GM12878 (cell line): Measurements from ENCODE around the gene DNMT1. TPM values are rescaled to one million over a fixed set of nuclear protein-coding genes. Genes with fewer than 3 reads are reported as not detected.

ENCODE experiments used
- ATF2 ChIP-seq: IDR thresholded peaks from 2 replicates; pipeline ENCODE4 v1.6.1; 2012; ENCODE audit warnings: low read length, inconsistent platforms
- BACH1 ChIP-seq: fragments of 450-650 bp; IDR thresholded peaks from 2 replicates; pipeline ENCODE4 v1.6.1; 2017; ENCODE audit warnings: mild to moderate bottlenecking, borderline replicate concordance
- BCL11A ChIP-seq: IDR thresholded peaks from 2 replicates; pipeline ENCODE4 v1.6.1; 2011; ENCODE audit warnings: low read depth, low read length
- BCL3 ChIP-seq: IDR thresholded peaks from 2 replicates; pipeline ENCODE4 v1.6.1; 2011; ENCODE audit warnings: borderline replicate concordance, low read depth, mild to moderate bottlenecking, moderate library complexity, low read length; ENCODE audit not compliant: insufficient read depth, poor library complexity, severe bottlenecking
- DPF2 ChIP-seq: fragments of 450-650 bp; IDR thresholded peaks from 2 replicates; pipeline ENCODE4 v1.6.1; 2017; ENCODE audit warnings: mild to moderate bottlenecking
- FOXM1 ChIP-seq: IDR thresholded peaks from 2 replicates; pipeline ENCODE4 v1.6.1; 2012; ENCODE audit warnings: low read depth, mild to moderate bottlenecking, inconsistent platforms, low read length, moderate library complexity
- MTA2 ChIP-seq: fragments of 450-650 bp; IDR thresholded peaks from 2 replicates; pipeline ENCODE4 v1.6.1; 2016; ENCODE audit warnings: low read depth, mild to moderate bottlenecking, moderate library complexity
- NKRF ChIP-seq: fragments of 450-650 bp; conservative IDR thresholded peaks from 2 replicates; pipeline ENCODE4 v1.6.1; 2017; ENCODE audit warnings: mild to moderate bottlenecking, moderate library complexity
- POLR2AphosphoS5 ChIP-seq: IDR thresholded peaks from 2 replicates; pipeline ENCODE4 v1.6.1; 2011; ENCODE audit warnings: mild to moderate bottlenecking, low read length, inconsistent platforms
- RAD21 ChIP-seq: IDR thresholded peaks from 2 replicates; pipeline ENCODE4 v1.6.1; 2011; ENCODE audit warnings: mild to moderate bottlenecking, low read depth, low read length, moderate library complexity; ENCODE audit not compliant: insufficient read depth
- RBBP5 ChIP-seq: fragments of 200-600 bp; sonication (generic); conservative IDR thresholded peaks from 2 replicates; pipeline ENCODE4 v1.6.1; 2016
- SMARCA5 ChIP-seq: fragments of 450-650 bp; IDR thresholded peaks from 2 replicates; pipeline ENCODE4 v1.6.1; 2017; ENCODE audit warnings: mild to moderate bottlenecking
- TAF1 ChIP-seq: IDR thresholded peaks from 2 replicates; pipeline ENCODE4 v1.6.1; 2011; ENCODE audit warnings: mild to moderate bottlenecking, low read depth, low read length, borderline replicate concordance
- ZBTB11 ChIP-seq: fragments of 450-650 bp; formaldehyde crosslinking; IDR thresholded peaks from 2 replicates; pipeline ENCODE4 v1.5.0; 2022; ENCODE audit warnings: mild to moderate bottlenecking, missing genetic modification characterization
- ZBTB33 ChIP-seq: fragments of 450-650 bp; IDR thresholded peaks from 2 replicates; pipeline ENCODE4 v1.6.1; 2017; ENCODE audit warnings: mild to moderate bottlenecking
- ZBTB40 ChIP-seq: fragments of 450-650 bp; IDR thresholded peaks from 2 replicates; pipeline ENCODE4 v1.6.1; 2016; ENCODE audit warnings: mild to moderate bottlenecking, moderate library complexity, borderline replicate concordance
- polyA plus RNA-seq, 11 experiments: library from polyadenylated mRNA; depleted of rRNA in 4 of 11; unstranded in 6 of 11; stranded (reverse) in 5 of 11; fragments of >200 nt; fragmentation: Nextera tagmentation in 4 of 11; fragmentation: Illumina TruSeq in 1 of 11; extraction: Ambion mirVana in 4 of 11; extraction: Trizol in 1 of 11; gene quantifications; 1 replicate in 1 of 11; 2 replicates in 10 of 11; pipeline versions ENCODE4 v1.2.1 to v1.2.3, GENCODE V29; 2011 to 2016; ENCODE audit warnings: inconsistent platforms in 2 of 11, missing spikeins in 2 of 11, low read depth in 1 of 11
- total RNA-seq, 4 experiments: library from RNA; depleted of rRNA in 3 of 4; stranded (reverse); fragments of >200 nt in 3 of 4; fragmentation: Illumina TruSeq in 1 of 4; extraction: Trizol in 1 of 4; gene quantifications; 2 replicates each; pipeline versions ENCODE4 v1.2.1 to v1.2.3, GENCODE V29; 2013 to 2021

Gene DNMT1
- total and polyA plus RNA-seq, 10 of the 15 experiments (the other 5 are each of a cell fraction or from before 2014, with no cell fraction given) = 70.0 to 290 (median 133) TPM

GRCh38 chr19:10113592-10113963 is 81.2 kb downstream of the DNMT1 start (continued):
- TF ChIP-seq NKRF (no peak), BCL11A (0 out of 2 replicates have a peak, but pooled peaks have one; percentile 27), ZBTB33 (peak; percentile 80; the same call in 1 of the 2 replicates), SMARCA5 (no peak), ZBTB11 (CRISPR knock-in tag) (no peak), FOXM1 (no peak), ATF2 (peak; percentile 28; the same call in 1 of the 2 replicates), RAD21 (no peak), RBBP5 (no peak), DPF2 (peak; percentile 12; the same call in 1 of the 2 replicates), TAF1 (no peak), ZBTB40 (no peak), BCL3 (peak; percentile 43), POLR2AphosphoS5 (peak; percentile 49; the same call in 1 of the 2 replicates), BACH1 (0 out of 2 replicates have a peak, but pooled peaks have one; percentile 4), MTA2 (no peak)
